Measurements from ENCODE around the gene PNPLA4.

DNA sequence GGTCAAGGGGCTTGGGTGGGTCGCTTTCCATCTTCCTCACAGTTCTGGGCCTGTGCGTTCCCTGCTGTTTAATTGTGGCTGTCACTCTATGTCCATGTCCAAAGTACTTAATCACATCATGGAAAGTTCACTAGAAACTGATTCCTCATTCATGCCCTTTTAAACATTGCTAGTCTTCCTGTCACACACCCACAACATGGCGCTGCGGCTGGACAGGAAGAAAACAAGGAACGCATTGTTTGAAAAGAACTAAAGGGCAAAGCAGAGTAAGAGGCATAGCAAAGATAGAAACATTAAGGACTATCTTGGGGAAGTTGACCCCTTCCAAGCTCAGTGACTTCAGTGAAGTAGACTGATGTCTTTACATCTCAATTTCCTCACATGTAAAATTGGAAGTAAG is 18.4 kb downstream of the PNPLA4 start:
- TF ChIP-seq CTCF (IDR thresholded peaks at IDR 0.05) = no peak
- TF ChIP-seq POLR2A (IDR thresholded peaks at IDR 0.05) = no peak
